ENCODE data around the gene SEH1L. TPM values are rescaled to one million over a fixed set of nuclear protein-coding genes. Genes with fewer than 3 reads are reported as not detected.

Gene SEH1L
- total RNA-seq, 4 donors from 2014 or later = 26.9 to 41.1 (median 34.4) TPM

- H3K9me3 ChIP-seq = no peaks in the 10 kb centered on the region
- H3K27me3 ChIP-seq = no peaks in the 10 kb centered on the region
- no peak for DNase-seq (ENCODE audit: low spot score in 2 of 2)
- no peak overlapping the region for H3K4me3 ChIP-seq
- H3K36me3 ChIP-seq = peaks cover 0 to 7% (median 0%) of the 10 kb centered on the region in 3 donors
- WGBS, 2 donors = 82 to 89% methylated on average over 8 of the region's 8 CpGs
- H3K27ac ChIP-seq = no peak overlapping the region
- H3K4me1 ChIP-seq = peaks cover 0 to 29% (median 8%) of the 10 kb centered on the region in 4 donors
- TF ChIP-seq POLR2A (IDR thresholded peaks at IDR 0.05) = no peak
- no peak for TF ChIP-seq CTCF (IDR thresholded peaks at IDR 0.05)
- TF ChIP-seq EP300 (IDR thresholded peaks at IDR 0.05) = no peak
These were observed 41.7 kb downstream of the SEH1L start for GRCh38 chr18:12989397-12990122.

GRCh38 chr18:12990123-12990475 is 42.3 kb downstream of the SEH1L start:
- H3K4me3 ChIP-seq = peak overlapping the region in 2 of 4 donors; percentile 84 to 88
- TF ChIP-seq POLR2A (IDR thresholded peaks at IDR 0.05) (no peak), CTCF (IDR thresholded peaks at IDR 0.05) (no peak), EP300 (IDR thresholded peaks at IDR 0.05) (no peak)
- H3K36me3 ChIP-seq = peaks cover 0 to 3% (median 0%) of the 10 kb centered on the region in 3 donors
- H3K9me3 ChIP-seq = no peaks in the 10 kb centered on the region
- H3K27ac ChIP-seq = peak overlapping the region in 1 of 4 donors; percentile 89
- WGBS, 2 donors = 43 to 44% methylated on average over 2 of the region's 2 CpGs
- H3K27me3 ChIP-seq = no peaks in the 10 kb centered on the region
- H3K4me1 ChIP-seq = peaks cover 0 to 29% (median 8%) of the 10 kb centered on the region in 4 donors
- no peak for DNase-seq (ENCODE audit: low spot score in 2 of 2)

- Histone ChIP-seq H3K4me1 (peaks cover 0 to 29% (median 8%) of the 10 kb centered on the region in 4 donors), H3K27ac (peak overlapping the region in 3 of 4 donors; percentile 68 to 89 (median 75)), H3K4me3 (peak overlapping the region; percentile 67 to 88 (median 86)), H3K9me3 (no peaks in the 10 kb centered on the region), H3K27me3 (no peaks in the 10 kb centered on the region), H3K36me3 (no peaks in the 10 kb centered on the region)
- TF ChIP-seq CTCF (IDR thresholded peaks at IDR 0.05) (no peak), POLR2A (IDR thresholded peaks at IDR 0.05) (no peak), EP300 (IDR thresholded peaks at IDR 0.05) (no peak)
- DNase-seq (ENCODE audit: low spot score in 2 of 2) = no peak
- 1 to 3% methylated on average over 11 of the region's 11 CpGs for WGBS, 2 donors
These were observed 42.8 kb downstream of the SEH1L start for GRCh38 chr18:12990641-12990966.

GRCh38 chr18:12990967-12991820 is 43.4 kb downstream of the SEH1L start, which contains the start of gene CEP192:
CEP192 (plus strand) TSS chr18:12991362; CDS start chr18:12999425, 8,063 bp downstream.
- Histone ChIP-seq H3K36me3 (no peaks in the 10 kb centered on the region), H3K9me3 (no peaks in the 10 kb centered on the region), H3K27ac (peak within 1 kb of the TSS in 3 of 4 donors; percentile 77 to 89 (median 82)), H3K27me3 (no peaks in the 10 kb centered on the region), H3K4me3 (peak within 1 kb of the TSS; percentile 67 to 88 (median 86)), H3K4me1 (peaks cover 0 to 31% (median 8%) of the 10 kb centered on the region in 4 donors)
- TF ChIP-seq POLR2A (IDR thresholded peaks at IDR 0.05) (peak; percentile 25 to 63), CTCF (IDR thresholded peaks at IDR 0.05) (peak in 1 of 5 experiments; percentile 28), EP300 (IDR thresholded peaks at IDR 0.05) (peak; percentile 77 to 87)
- DNase-seq (ENCODE audit: low spot score in 2 of 2) = peak; percentile 94 to 97
- 0% methylated on average over 29 to 62 of the region's 73 CpGs for WGBS, 2 donors

All from tibial nerve (tissue), 4 donors.